NCI-H2196 treated with DMSO at 0.1 percent for 48 hours (cell line): ENCODE data around the gene FSHR.

Experiments used
- DNase-seq: peaks from one replicate; lab custom pipeline; 2025; ENCODE audit not compliant: unreplicated experiment; lab: John Stamatoyannopoulos, UW

FSHR gene

GRCh38 chr2:48968011-48968410, 186.3 kb downstream of the FSHR start:
- no peak for DNase-seq

GRCh38 chr2:48965204-48965603, 189.1 kb downstream of the FSHR start:
- DNase-seq = no peak

GRCh38 chr2:48961009-48961408, 193.3 kb downstream of the FSHR start:
- DNase-seq = no peak

GRCh38 chr2:48954935-48955334, 199.4 kb downstream of the FSHR start:
- no peak for DNase-seq

- DNase-seq = no peak
Observed at GRCh38 chr2:48954311-48954710, 200.0 kb downstream of the FSHR start.

- no peak for DNase-seq
Observed at GRCh38 chr2:48952614-48953013, 201.7 kb downstream of the FSHR start.

GRCh38 chr2:48952143-48952542, 202.2 kb downstream of the FSHR start:
- DNase-seq = no peak

GRCh38 chr2:48948400-48949125, 205.8 kb downstream of the FSHR start:
- no peak for DNase-seq

GRCh38 chr2:48946449-48947048, 207.8 kb downstream of the FSHR start:
- DNase-seq = peak; percentile 60

- DNase-seq = no peak
Observed at GRCh38 chr2:48944956-48945355, 209.4 kb downstream of the FSHR start.

- no peak for DNase-seq
Observed at GRCh38 chr2:48943436-48943835, 210.9 kb downstream of the FSHR start.

GRCh38 chr2:48941908-48942307, 212.4 kb downstream of the FSHR start:
- no peak for DNase-seq

GRCh38 chr2:48941456-48941855, 212.9 kb downstream of the FSHR start:
- no peak for DNase-seq

GRCh38 chr2:48940606-48941005, 213.7 kb downstream of the FSHR start:
- DNase-seq = no peak

GRCh38 chr2:48939232-48939631, 215.1 kb downstream of the FSHR start:
- DNase-seq = no peak

- DNase-seq = no peak
Observed at GRCh38 chr2:48938231-48938630, 216.1 kb downstream of the FSHR start.

- no peak for DNase-seq
Observed at GRCh38 chr2:48934807-48935206, 219.5 kb downstream of the FSHR start.

- DNase-seq = no peak
Observed at GRCh38 chr2:48933828-48934497, 220.4 kb downstream of the FSHR start.

- no peak for DNase-seq
Observed at GRCh38 chr2:48932667-48933066, 221.6 kb downstream of the FSHR start.

GRCh38 chr2:48929571-48930301, 224.6 kb downstream of the FSHR start:
- DNase-seq = no peak

GRCh38 chr2:48927355-48927754, 227.0 kb downstream of the FSHR start:
- DNase-seq = no peak

GRCh38 chr2:48915884-48916283, 238.4 kb downstream of the FSHR start:
- DNase-seq = no peak
